Myocyte (in vitro differentiated cells): ENCODE measurements around the gene SLC24A1. TPM values are rescaled to one million over a fixed set of nuclear protein-coding genes. Genes with fewer than 3 reads are reported as not detected.

Experiments
- DNase-seq: peaks from one replicate; pipeline ENCODE4 v3.0.0-alpha.2; 2012; ENCODE audit warnings: low read depth
- total RNA-seq: library from RNA; depleted of rRNA; stranded (reverse); fragments of >200 nt; gene quantifications from 2 replicates; pipeline ENCODE4 v1.2.3, GENCODE V29; 2014

The SLC24A1 gene
- total RNA-seq, 1 donor from 2014 or later = 3.4 TPM

DNA sequence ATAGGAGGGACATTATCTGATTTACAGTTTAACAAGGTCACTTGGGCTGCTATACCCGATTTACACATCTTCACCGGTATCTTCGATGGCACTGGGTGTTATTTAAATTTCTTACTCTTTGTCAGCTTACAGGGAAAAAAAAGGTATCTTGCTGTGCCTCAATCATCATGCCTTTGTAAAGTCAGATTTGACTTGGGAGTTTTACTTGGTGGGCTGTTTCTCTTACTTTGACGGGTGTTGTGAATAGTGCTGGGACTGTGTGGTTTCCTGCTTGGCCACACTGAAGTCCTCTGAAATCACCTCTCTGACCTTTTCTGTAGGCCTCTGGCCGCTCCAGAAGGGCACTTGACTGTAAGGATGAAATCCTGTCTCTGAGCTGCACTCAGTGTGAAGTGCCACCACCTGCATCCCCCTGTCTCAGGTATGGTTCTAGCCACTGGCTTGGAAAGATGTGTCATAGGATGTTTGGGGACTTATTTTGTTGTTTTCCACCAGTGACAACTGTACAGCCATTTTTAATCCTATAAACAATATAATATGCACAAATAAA lies 3.1 kb upstream of the SLC24A1 start:
- DNase-seq = no peak

DNA sequence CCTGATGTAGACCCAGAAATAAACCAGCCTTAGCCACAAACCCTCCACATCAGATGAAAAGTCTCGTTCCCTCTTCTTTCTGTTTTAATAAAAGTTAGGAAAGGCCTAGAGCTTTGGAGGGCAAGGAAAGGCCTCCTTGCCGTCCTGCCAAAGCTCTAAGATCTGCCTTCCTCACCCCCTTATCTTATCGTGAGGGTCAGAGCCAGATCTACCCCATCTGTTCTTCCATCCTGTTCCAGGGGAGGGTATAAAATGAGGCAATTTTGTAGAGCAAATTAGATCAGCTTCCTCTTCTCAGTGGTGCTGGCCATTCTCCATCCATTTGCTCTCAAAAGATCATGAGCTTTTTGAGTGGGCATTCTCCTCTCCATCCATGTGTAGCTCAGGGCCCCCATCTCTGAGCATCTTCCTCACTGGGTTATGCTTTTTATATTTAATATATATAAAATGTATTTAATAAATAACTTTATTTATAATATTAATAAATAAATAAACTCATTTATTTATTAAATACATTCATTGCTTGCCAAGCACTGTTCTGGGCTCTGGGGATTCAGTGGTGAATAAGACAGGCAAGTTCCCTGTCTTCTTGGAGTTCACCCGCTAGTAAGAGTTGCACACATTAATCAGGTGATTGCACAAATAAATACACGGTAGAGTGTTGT lies 2.0 kb upstream of the SLC24A1 start:
- DNase-seq = no peak

DNA sequence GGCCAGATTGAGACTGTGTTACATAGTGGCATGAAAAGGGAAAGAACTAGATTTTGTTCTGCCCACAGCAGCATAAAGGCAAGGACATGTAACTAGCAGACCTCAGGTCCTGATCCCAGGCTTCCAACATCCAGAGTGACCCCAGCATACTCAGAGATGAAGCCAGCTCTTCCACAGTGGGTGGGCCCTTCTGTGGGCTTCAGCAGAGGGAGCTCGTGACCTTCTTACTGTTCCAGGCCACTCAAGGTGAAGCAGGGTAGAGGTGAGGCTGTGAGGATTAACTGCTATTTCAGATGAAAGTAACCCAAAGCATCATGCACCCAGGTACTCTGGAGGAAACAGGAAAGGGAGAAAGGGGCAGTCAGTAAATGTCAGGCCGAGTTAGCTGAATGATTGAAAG lies 905 bp upstream of the SLC24A1 start:
- no peak for DNase-seq

DNA sequence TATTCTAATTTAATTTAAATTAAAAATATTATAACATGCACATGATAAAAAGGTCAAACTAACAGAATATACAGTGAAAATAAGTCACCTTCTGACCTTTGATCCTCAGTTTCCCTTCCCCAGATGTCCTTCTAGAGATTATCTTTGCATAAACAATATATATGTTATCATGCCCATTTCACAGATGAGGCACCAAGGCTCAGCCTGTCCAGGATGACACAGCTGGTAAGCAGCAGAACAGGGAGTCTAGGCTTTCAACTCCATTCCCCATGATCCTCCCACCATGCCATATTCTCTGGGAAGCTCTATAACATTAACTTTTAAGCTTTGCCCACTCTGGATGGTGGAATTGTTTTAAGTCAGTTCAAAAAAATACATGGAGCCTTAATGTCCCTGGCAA lies 1.4 kb downstream of the SLC24A1 start:
- no peak for DNase-seq

DNA sequence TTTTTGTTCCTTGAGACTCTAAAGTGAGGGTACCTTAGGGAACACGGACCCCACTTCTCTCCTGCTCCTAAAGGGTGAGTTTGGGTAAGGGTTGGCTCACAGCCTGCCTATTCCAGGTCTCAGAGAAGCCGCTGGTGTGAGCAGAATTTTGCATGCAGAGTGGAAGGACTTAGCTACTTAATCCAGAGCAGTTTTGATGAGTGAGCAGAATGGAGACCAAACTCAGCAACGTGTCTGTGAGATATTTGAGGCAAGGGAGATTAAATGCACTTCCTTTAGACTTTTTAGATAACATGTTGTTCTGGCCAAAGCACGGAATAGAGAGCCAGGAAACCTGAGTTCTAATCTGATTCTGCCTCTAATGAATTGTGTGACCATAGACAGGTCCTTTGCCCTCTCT lies 5.1 kb downstream of the SLC24A1 start:
- no peak for DNase-seq

DNA sequence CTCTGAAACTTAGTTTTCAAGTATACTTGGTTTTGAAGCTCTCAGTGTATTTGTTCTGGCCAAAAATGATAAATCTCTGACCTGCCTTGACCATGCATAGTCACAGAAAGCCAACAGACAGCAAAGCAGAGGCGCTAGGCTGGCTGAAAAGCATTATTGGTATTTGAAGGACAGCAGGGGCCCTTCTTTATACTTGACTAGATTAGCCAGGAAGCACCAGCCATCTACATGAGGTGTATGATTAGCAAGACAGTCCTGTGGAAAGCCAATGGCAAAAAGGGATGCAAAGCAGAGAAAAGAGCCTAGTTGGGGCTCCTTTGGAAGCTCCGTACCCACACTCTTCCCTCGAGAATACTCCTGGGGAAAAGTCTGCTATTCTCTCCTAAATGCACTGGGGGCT lies 7.8 kb downstream of the SLC24A1 start:
- no peak for DNase-seq

DNA sequence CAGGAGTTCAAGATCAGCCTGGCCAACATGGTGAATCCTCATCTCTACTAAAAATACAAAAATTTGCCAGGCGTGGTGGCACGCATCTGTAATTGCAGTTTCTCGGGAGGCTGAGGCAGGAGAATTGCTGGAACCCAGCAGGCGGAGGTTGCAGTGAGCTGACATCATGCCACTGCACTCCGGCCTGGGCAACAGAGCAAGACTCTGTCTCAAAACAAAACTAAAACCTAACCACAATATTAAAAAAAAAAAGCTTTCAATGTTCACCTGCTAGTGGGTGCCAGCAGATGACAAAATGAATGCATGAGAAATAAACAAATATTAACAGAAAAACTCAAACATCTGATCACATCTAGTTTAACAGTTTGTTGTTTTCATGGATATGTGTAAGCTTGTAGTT lies 9.0 kb downstream of the SLC24A1 start:
- no peak for DNase-seq

DNA sequence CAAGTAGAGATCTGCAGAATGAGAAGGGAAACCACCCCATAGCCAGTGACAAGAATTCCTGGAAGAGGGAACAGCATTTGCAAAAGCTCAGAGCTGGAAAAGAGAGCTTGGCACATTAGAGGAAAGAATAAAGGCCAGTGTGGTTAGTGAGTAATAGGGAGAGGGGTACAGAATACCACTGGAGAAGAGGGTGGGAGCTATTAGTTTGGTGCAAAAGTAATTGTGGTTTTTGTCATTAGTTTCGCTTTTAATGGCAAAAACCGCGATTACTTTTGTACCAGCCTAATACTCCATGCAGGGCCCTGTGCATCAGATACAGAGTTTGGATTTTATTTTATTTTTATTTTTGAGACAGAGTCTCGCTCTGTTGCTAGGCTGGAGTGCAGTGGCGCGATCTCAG lies 9.8 kb downstream of the SLC24A1 start:
- DNase-seq = no peak

DNA sequence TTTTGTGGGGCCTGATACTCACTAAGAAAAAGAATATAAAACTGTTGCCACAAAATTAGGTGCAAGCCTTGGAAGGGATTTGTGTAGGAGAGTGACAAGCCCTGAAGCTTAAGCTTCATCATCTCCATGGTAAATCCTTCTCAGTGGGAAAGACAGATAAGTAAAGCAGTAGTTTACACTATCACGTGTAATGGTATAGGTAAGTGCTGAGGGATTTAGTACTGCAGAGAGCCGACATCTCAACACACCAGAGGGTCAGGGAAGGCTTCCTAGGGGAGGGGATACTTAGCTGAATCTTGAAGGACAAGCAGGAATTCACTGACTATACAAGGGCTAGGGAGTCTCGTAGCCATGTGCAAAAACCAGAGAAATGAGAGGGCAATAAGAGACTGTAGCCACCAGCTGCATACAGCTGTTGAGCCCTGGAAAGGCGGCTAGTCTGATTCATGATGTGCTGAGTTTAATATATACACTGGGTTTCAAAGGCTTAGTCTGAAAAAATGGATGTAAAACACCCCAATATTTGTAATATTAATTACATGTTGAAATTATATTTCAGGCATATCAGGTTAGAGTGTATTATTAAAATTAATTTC lies 11.1 kb downstream of the SLC24A1 start:
- DNase-seq = no peak

DNA sequence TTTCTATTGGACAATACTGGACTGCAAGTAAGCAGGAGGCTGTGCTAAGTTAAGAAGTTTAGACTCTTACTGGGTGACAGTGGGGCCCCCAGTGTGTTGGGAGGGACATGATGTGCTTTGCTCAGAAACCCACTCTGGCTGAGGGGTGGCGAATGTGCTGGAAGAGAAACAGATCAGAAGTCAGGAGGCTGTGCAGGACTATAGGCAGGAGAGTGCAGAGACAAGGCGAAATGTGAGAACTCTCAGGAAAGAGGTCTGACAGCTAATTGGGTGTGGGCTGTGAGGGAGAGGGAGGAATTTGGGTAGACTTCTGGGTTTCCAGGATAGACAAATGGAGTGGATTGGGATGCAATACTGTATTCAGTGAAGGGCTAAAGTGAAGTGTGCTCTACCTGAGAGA lies 12.0 kb downstream of the SLC24A1 start:
- DNase-seq = no peak

DNA sequence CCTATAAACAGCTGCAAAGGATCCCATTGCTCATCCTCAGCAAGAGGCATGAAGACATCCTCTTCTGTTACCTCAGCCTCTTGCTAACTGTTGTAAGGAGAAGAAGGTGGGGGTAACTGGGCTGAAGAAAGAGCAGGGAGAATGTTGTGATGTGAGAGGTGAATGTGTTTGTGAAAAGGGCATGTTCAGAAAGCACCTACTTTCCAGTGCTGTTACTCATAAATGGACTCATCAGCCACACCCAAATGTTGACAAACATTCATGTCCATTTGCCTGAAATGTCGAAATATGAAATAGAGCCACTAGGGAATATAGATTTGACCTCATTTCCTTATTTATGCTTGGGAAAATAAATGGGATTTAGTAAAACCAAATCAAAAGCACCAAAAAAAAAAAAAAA lies 12.6 kb downstream of the SLC24A1 start:
- DNase-seq = no peak

DNA sequence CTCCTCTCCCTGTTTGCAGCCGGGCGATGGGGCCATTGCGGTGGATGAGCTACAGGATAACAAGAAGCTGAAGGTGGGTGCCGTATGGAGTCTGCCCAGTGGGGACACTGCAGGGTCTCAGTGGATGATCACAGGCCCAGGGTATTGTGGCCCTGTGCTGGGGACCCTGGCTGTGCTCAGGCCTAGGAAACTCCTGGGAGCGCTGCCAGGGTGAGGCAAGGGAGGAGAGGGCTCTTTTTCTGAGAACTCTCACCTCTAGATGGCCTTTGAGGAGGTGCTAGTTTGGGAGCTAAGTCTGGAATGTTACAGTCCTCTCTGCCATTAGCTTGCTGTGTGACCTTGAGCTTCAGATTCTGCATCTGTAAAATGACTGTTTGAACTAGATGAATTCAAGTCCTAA lies 16.4 kb downstream of the SLC24A1 start:
- no peak for DNase-seq

DNA sequence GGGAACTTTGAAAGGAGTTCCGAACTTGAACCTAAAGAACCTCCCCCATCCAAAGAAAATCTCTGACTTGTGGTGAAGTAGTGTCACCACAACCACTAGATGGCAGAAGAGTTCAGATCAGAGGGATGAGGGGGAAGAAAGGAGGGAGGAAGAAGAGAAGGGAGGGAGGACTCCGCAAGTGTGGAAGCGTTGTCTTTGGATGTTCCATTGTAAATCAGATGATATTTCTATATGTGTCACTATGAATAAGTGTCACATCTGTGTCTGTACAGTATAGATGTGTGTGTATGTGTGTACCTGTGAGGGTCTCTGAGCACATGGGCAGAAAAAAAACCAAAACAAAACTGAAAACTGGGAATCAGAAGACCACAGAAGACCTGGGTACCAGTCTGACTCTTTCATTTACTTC lies 16.9 kb downstream of the SLC24A1 start:
- DNase-seq = peak; percentile 82

DNA sequence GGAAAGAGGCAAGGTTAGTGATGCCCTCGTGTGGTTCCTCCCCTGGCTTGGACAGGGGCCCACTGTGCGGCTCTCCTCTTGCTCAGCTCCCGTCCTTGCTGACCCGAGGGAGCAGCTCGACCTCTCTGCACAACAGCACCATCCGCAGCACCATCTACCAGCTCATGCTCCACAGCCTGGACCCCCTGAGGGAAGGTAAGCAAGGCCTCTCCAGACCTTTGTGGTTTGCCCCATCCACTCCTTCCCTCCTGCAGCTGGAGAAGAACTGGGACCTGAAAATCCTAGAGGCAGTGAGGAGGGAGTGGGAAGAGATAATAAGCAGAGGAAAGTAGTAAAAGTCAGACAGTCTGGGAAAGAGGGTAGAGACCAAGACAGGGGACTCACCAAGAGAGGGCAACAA lies 17.8 kb downstream of the SLC24A1 start:
- no peak for DNase-seq

DNA sequence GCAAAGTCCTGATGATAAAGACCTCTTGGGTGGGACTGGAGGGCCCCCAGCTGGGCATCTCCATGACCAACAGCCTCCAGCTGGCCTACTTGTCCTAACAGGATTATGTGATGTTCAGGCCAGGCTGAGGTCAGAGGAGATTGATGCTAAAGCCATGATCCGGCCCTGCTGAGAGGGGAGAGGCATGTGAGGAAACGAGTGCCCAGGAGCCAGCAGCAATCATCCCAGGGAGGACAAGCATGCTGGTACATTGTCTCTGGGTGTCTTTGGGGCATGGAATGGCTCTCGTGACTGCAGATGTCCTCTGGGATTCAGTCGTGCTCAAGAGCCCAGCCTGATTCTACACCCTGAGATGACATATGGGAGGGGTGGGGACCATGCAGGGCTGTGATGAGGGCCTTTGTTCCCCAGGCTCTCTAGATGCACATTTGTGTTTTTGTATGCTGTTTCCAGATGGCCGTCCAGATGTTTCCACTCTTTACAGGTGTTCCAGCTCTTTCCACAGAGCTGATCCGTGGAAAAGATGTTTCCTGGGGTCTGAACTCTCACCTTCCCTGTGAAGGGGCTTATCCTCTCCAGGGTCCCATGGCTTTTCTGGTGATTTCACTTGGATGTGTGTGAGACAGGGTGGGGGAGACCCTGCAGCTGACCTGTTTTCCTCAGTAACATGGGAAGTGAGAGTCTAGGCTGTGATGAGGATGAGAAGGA lies 20.2 kb downstream of the SLC24A1 start:
- DNase-seq = no peak

DNA sequence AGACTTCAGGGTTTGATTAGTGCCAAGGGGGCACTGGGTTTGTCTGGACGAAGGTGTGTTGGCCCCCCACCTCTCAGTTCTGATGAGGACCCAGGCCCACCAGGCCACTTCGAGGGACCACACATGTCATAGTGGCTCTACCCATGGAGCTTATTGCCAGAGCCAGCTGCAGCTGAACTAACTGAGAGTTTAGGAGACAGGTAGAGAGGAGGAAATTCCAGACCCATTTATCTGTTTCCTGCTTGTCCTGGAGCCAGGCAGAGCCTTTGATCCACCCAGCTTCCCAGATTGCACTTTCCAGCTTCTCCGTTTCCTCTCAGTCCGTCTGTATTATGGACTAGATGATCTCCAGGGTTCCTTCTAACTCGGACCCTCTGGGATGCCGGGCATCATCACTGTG lies 20.9 kb downstream of the SLC24A1 start:
- DNase-seq = no peak

DNA sequence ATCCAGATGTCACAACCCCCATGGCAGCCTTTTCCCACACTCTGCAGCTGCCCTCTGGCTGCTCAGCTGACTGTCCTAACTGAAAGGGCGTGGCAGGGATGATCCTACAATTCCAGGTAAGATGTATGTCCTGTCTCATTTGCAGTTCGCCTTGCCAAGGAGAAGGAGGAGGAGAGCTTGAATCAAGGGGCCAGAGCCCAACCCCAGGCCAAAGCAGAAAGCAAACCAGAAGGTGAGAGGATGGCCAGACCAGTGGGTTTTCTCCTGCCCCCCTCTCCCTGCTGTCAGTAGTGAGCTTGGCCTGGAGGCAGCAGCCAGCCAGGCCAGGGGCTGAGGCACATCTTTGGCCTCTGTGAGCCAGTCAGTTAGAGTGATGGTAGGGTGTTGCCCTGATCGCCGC lies 22.5 kb downstream of the SLC24A1 start:
- no peak for DNase-seq

DNA sequence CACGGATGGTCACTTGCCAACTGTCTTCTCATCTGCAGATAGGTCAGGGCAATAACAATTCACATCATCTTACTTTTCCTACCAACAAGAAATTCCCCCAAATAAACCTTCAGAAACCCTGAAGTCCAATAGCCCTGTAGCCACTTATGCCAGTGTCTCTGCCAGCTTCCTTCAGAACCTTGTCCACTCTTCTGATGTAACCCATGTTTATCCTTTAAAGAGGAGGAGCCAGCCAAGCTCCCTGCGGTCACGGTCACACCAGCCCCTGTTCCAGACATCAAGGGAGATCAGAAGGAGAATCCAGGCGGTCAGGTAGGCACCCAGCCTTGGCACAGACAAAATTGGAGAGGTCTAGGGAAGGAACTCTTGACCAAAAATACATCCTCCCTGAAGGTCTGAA lies 23.7 kb downstream of the SLC24A1 start:
- DNase-seq = no peak

DNA sequence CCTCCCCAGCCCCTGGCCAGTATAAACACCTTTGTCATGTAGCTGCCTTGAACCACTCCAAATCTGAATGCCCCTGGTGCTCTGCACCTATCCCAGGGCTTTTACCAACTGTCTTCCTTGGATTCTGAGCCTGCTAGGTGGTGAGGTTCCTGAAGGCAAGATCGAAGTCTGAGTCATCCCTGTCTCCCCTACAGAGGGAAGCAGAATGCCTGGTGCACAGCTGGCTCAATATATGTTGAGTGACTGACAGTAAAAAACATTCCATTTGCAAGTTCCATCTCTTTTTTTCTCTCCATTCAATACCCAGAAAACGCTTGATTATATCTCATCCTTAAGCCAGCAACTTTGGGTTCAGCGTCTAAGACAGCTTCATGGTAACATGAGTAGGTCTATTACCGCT lies 24.7 kb downstream of the SLC24A1 start:
- DNase-seq = no peak

DNA sequence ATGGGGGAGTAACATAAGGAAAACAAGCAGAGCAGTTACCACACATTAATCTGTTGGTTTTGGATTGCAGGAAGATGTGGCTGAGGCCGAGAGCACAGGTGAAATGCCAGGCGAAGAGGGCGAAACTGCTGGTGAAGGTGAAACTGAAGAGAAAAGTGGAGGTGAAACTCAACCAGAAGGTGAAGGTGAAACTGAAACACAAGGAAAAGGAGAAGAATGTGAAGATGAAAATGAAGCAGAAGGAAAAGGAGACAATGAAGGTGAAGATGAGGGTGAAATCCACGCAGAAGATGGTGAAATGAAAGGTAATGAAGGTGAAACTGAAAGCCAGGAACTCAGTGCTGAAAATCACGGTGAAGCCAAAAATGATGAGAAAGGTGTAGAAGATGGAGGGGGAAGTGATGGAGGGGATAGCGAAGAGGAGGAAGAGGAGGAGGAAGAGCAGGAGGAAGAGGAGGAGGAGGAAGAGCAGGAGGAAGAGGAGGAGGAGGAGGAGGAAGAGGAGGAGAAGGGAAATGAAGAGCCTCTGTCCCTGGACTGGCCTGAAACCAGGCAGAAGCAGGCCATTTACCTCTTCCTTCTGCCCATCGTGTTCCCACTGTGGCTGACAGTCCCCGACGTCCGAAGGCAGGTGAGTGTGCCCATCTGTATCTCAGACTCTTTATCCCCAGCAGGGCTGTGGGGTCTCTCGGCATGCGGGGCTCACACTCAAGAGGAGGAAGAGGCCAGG lies 28.7 kb downstream of the SLC24A1 start:
- DNase-seq = no peak

DNA sequence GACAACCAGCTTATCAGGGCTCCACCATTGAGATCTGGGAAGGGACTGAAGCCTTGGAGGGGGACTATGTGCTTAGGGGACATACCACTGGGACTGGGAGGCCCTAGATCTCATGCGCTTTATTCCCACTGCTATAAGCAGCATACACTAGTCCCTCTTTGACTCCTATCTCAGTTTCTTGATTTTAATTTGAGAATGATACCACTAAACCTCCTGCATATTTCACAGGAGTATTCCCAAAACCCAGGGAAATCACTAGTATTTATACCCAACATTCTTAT lies 29.2 kb downstream of the SLC24A1 start:
- no peak for DNase-seq
